ENCODE data around the gene NR1D2.
A peak's percentile ranks its signal among the peaks of the same experiment; 100 is the strongest.

The NR1D2 gene

DNA sequence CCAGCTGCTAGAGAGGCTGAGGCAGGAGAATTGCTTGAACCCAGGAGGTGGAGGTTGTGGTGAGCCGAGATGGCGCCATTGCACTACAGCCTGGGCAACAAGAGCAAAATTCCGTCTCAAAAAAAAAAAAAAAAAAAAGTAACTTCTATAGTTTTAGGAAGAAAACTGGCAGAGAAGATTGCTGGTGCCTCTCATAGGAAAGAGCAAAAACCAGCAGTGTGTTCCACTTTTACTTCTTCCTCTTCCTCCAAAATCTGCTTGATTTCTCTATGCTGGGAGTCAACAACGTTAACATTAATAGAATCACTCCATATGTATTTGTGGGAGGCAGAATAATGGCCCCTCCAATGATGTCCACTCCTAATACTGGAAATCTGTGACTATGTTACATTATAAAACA, 12.5 kb upstream of the NR1D2 start:
- DNase-seq, result no peak

DNA sequence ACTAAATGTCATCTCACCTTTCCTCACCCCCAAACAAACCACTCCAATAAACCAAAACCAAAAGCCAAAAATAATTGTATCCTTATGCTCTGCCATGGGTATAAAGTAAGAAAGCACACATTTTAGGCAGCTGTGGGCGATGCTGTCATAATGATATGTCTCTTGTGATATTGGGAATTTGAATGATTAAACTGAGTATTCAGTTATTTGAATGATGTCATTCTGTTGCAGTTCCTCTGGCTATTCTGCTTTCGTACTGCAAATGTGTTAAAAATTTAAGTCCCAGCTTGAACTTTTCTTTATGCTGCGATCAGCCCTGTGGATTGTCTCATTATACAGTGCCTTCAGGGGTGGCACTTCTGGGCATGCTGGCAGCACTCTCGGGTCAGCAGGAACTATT, 10.8 kb upstream of the NR1D2 start:
- DNase-seq, result no peak

DNA sequence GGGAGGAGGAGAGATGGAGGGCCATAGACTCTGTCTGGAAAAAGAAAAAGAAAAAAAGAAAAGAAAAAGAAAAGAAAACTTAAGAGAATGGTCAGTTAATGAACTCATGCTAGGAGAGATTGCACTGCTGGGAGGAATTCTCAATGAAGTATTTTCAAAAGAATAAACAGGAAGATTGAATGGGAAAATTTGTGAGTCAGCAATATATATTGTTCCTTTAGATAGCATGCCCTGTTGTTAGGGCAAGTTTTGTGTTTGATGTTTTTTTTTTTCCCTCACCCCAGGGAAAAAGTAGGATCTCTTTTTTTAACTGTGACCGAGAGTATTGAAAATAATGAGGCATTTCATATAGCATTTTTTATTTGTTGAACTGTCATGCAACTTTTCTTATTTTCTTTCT, 7.8 kb upstream of the NR1D2 start:
- no peak for DNase-seq

DNA sequence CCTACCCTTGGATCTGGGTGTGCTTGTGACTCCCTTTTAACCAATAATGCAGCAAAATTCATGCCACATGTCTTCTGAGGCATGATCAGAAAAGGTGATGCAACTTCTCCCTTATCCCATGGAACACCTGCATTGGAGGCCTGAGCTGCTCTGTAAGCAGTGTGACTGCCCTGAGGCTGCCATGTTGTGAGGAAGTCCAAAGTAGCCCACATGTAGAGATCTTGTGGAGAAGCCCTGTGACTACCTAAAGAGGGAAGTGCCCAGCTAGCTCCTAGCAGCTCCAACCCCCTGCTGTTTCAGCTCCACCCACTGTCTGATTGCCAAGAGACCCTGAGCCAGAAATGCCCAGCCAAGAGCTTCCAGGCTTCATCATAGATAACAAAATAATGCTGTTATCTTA, 6.4 kb upstream of the NR1D2 start:
- DNase-seq, result no peak

DNA sequence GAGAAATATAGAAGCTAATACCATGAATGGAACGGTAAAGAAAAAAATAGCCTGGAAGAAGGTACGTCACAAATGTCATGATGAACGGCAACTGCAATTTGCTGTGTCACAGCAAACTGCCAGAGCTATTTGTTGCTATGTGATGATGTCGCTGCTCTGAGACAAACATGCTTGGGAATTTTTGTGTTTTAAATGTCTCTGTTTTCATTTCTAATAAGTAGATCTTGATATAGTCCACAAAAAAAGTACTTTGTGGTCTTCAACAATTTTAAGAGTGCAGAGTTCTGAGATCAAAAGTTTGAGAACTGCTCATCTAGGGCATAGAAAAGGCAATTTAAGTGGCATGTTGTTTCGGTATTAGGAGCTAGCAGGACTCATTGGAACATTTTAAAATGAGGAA, 4.3 kb upstream of the NR1D2 start:
- DNase-seq, result no peak

DNA sequence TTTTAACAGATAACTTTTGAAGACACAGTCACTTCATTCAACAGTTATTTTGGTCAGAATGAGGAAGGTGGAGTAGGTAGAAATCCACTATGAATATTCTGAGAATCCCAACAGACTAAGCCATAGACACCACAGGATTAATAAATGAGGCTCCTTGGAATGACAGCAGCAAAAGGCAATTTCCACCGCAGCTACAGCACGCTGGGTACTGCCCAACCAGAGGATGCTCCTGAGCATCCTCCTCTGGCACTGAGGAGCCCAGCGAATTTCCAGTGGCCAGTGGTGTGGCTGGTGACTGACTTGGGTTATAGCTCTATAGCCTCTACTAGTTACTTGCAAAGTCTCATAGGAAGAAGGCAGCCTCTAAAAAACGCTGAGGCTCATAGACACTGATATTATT, 3.6 kb upstream of the NR1D2 start:
- no peak for DNase-seq

DNA sequence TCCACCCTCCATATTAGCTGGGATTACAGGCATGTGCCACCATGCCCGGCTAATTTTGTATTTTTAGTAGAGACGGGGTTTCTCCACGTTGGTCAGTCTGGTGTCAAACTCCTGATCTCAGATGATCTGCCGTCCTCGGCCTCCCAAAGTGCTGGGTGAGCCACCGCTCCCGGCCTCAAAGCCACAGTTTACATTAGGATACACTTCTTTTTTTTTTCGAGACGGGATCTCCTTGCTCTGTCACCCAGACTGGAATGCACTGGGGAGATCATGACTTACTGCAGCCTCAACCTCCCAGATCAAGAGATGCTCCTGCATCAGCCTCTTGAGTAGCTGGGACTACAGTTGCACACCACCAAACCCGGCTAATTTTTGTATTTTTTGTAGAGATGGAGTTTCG, 2.5 kb upstream of the NR1D2 start:
- no peak for DNase-seq

DNA sequence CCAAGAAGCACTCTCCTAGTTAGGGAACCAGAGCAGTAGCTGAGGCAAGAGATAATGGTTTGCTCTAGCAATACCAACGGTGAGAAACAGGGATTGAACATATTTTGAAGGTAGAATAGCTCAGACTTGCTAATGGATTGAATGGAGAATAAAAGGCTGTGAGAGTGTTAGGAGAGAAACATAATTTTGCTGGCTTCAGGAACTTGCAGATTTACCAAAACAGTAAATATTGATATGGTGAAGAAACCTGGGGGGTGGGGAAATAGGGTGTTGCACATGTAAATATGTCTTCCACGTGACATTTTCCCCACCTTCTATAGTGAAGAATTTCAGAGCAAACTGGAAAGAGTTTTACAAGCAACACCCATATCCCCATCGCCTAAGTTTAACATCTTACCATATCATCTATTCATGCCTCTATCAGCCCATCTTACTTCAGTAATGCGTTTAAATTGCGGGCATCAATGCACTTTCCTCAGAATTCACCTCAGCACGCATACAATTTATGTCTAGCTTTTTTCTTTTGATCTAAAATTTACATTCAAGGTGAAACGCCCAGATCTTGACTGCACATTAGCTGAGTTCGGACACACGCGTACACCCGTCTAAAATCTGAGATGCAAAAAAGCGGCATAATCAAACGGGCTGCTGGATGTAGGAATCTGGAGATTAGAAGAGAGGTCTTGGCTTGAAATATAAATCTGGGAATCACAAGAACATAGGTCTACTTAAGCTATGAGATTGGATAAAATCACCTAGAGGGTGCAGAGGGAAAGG, 891 bp upstream of the NR1D2 start:
- DNase-seq, result no peak

DNA sequence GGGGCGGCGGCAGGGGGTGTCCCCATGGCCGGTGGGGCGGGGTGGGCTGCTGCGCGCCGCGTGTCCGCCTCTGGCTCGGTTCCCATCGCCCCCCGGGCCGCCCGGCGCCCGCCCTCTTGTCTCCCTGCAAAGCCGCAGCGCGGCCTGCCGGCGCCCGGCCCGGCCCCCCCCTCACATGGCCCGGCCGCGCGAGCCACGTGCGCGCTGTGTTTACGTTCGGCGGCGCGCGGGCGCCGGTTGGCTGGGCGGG, 502 bp downstream of the NR1D2 start:
- DNase-seq, result no peak

DNA sequence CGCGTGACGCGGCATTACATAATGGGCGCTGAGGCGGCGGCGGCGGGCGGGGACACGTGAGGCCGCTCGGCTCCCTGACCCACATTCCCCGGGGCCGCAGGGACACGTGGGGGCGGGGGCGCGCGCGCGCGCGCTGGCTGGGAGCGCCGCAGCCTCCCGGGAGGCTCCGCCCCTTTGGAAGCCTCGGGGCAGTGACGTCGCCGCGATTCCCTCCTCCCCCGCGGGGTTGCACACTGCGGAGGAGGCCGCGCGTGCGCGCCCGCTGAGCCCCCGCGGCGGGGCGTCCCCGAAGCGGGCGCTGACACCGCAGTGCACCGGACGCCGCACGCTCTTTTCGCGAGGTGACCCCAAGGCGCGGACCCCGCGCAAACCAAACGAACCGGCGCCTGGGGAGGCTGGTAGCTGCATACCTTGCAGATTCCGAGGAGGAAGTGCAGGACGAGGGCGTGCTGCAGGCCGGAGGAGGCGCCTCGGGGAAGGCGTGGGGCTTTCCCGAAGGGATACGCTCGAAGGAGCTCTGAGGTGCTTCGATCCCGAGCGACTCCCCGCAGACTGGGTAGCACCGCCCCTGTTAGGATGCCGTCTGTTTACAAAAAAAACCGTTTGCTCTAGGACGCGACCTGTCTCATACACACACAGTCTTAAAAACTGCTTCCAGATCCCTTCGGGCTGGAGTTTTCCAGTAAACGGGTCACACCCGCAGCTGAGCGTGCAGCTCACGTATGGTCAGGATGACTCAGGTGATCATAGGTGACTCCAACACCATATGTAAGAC, 1.0 kb downstream of the NR1D2 start:
- DNase-seq, result peak; percentile 98

DNA sequence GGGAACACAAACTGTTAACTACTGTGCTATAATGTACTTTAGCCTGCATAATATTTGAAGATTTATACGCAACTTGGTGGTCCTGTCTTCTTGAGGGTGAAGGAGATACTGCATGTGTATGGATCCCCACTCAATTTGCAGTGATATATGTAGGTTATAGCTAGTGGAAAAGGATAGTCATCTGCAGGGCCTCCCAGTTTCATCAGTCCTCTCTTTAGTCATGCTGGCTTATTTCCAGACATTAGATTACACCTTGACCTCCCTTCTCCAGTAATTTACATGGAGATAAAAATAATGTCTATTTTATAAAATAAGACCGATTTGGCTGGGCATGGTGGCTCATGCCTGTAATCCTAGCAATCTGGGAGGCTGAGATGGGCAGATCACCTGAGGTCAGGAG, 3.7 kb downstream of the NR1D2 start:
- no peak for DNase-seq

DNA sequence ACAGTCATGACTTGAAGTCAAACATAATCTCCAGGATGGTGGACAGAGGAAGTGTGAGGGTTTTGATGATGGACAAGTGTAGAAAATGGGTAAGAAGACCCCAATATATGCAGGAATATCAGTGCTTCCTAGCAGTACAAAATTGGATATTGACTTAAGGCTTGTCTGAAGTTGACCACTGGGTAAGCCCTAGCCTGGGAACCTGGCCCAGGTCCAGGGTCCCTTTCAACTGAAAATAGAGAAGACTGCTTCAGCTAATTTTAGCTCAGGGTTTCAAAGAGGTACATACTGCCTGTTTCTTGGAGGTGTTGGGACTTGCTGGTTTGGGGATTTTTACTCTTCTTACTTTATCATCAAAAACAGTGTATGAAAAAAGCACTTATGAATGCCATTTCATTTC, 4.7 kb downstream of the NR1D2 start:
- no peak for DNase-seq

DNA sequence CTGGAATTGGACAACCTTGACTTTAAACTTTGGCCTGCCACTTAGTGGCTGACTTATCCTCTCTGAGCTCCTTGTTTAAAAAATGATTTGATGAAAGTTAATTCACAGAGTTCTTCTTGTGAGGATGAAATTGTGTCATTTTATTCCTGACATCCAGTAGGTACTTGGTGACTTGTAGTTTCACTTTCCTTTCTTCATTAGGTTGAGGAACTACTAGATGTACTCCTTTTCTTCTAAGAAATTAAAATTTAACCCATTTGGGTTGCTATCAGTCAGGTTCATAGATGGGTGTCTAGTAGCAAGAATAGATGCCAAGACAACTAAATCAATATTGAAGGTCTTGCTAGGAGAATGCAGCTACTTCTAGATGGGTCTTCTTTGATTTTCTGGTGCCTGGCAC, 5.2 kb downstream of the NR1D2 start:
- DNase-seq, result no peak

DNA sequence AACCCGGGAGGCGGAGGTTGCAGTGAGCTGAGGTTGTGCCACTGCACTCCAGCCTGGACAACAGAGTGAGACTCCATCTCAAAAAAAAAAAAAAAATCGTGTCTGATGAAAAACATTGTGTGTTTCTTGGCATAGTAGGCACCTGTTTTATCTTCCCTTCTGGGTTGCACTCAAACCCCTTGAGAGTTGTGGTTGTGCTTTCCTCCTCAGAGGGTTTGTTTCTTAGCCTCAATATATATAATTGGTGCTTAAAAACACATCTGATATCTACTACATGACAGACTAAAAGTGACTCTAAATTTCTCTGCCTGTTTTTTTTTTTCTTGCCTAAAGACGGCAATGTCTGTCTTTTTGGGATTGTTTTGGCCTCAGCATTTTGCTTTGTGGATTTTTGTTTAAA, 7.6 kb downstream of the NR1D2 start:
- no peak for DNase-seq

DNA sequence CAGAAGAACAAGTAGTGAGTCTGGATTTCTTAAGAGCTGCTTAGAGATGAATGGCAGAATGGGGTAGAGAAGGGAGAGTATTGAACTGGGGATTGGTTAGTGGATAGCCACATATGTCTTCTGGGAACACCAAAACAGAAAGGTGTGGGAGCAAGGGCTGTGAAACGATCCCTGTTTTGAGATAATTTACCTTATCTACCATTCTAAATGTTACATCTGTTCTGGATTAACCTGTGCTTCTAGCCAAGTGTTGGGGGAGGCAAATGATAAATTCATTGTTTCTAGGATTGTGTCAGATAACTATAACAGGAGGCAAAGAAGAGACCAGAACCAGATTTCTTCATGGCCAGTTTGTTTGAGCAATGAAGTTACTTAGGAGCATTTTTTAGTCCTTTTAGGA, 8.4 kb downstream of the NR1D2 start:
- DNase-seq, result no peak

DNA sequence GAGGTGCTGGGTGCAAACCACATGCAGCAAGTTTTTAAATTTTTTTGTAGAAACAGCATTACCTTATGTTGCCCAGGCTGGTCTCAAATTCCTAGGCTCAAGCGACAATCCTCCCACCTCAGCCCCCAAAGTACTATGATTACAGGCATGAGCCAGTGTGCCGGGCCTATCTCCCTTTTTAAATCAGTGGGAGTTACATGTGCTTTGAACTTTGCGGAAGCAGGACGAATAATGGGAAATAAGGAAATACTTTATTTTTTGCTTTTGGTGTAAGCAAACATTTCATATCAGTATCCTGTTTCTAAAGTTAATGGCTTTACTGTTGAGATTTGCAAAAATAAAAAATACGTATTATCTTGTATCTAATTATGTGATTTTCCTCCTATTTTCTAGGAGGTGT, 9.1 kb downstream of the NR1D2 start:
- DNase-seq, result no peak

DNA sequence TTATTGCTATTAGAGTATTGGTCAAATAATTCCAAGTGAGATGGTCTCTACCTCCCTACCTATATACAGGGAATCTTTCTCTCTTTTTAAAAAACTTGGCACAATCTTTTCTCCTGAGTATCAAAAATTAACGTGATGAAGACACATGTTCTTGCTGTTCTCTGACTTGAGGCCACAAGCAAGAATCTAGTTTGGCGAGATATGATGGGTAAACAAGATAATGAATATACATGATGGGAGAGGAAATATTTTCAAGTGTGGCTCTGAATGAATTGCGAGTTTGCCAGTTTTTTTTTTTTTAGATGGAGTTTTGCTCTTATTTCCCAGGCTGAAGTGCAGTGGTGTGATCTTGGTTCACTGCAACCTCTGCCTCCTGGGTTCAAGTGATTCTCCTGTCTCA, 11.6 kb downstream of the NR1D2 start:
- no peak for DNase-seq

DNA sequence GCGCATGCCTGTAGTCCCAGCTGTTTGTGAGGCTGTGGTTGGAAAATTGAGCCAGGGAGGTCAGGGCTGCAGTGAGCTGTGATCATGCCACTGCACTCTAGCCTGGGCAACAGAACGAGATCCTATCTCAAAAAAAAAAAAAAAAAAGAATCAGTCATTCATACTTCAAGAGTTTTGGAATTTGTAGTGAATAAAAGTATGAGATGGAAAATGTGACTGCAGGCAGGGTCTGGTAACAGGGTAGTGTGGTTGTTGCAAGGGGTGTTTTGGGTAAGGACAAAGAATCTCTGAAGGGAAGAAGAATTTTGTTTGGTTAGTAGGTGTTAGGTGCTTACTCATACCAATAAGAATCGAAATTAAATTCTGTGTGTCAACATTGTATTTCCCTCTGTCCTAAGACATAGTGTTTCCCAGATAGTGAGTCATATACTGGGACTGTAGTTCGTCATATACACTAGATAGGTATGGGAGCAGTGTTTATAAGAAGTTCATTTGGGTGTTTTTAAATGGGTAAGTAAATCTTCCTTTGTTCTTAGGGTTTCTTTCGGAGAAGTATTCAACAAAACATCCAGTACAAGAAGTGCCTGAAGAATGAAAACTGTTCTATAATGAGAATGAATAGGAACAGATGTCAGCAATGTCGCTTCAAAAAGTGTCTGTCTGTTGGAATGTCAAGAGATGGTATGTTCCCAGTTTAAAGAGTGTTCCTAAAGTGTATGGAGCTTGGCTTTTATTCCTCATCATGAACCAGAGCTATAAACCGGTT, 14.2 kb downstream of the NR1D2 start:
- no peak for DNase-seq

DNA sequence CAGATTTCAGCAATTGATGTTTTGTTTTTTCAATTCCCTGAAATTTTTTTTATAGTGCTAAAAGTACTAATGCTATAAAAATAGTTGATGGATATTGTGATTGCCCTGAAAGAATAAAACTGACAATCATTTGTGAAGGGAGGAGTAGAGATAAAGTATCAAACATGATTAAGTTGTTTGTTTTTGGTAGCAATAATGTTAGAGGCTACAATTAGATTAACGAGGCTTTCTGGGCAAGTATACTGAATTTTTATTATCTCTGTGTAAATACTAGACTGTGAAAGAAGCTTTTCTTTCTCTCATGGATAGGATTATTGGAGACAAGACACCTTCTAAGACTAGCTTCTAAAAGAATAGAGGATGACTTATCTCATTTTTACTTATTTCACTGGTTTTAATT, 15.6 kb downstream of the NR1D2 start:
- DNase-seq, result no peak

DNA sequence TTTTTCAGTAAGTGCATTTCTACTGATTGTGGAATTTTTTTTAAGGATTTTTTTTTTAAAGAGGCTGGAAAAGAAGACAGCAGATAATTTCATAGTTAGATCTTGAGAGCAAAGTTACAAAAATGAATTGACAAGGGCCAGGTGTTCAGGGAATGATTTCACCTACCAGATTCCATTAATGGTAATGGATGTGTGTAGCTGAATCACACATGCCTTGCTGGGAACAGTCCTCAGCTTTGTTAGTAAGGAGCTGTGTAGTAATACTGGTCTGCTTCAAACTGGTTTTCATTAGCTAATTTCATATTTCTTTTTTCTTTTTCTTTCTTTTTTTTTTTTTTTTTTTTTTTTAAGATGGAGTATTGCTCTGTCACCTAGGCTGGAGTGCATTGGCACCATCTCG, 16.0 kb downstream of the NR1D2 start:
- DNase-seq, result no peak

DNA sequence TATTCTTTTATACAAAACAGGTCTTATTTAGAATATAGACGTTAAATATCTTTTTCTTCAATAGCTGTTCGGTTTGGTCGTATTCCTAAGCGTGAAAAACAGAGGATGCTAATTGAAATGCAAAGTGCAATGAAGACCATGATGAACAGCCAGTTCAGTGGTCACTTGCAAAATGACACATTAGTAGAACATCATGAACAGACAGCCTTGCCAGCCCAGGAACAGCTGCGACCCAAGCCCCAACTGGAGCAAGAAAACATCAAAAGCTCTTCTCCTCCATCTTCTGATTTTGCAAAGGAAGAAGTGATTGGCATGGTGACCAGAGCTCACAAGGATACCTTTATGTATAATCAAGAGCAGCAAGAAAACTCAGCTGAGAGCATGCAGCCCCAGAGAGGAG, 16.8 kb downstream of the NR1D2 start:
- no peak for DNase-seq

DNA sequence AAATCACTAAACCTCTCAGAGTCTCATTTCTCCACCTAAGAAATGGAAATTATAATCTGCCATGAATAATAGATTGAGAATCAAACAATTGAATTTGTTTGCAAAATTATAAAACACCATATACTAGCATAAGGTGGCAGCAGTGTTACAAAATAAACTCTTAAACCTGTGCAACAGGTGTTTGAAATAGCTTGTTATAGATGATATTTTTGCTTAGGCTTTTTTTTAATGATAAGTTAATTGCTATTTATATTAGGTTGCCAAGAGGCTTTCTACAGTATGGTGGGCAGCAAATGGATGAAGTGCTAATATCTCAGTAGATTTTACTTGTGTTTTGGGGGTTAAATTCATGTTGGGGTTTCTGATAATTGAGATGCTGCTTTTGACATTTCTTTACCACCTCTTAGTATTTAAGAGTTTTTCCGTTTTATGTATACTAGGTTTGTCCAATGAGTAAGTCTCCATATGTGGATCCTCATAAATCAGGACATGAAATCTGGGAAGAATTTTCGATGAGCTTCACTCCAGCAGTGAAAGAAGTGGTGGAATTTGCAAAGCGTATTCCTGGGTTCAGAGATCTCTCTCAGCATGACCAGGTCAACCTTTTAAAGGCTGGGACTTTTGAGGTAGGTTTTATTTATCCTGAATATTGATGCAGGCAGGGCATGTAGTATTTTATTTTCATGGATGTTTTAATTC, 19.6 kb downstream of the NR1D2 start:
- no peak for DNase-seq

DNA sequence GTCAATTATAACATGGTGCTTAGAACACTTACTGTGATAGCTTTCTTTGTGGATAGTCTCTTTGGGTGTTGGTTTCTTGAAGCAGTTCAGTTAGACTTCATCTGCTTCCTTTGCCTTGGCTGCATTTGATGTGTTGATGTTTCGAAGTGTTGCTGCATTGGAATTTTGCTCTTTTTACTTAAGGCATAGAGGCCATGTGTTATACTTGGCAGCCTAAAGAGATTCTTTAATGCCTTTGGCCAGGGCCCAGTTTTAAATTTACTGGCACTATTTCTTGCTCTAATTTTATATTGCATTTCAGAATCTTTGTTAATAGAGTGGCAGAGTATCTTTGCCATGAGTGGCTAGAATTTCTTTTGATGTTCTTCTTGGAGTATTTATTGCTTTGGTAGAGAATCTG, 21.2 kb downstream of the NR1D2 start:
- DNase-seq, result no peak

Measured in CD4-positive, alpha-beta T cell treated with Interleukin-6 for 4 hours (primary cell).